Activated T-cell treated with anti-CD3 and anti-CD28 coated beads, Interleukin-2, amount 50 U/mL, for 4 hours (primary cell): ENCODE measurements around the gene CD33. TPM values are rescaled to one million over a fixed set of nuclear protein-coding genes. Genes with fewer than 3 reads are reported as not detected.
"Not testable (repeated sequence)": the region's sequence is repeated elsewhere in the genome, so short reads cannot be mapped to it uniquely, and the experiment has no call there.

Experiments
- ATAC-seq, 2 donors: fragments of 200-7000 bp; cut with Tn5 transposase; one replicate each; pipeline ENCODE4 v1.10.0; 2021
- DNase-seq: peaks from one replicate; pipeline ENCODE4 v3.0.0-alpha.2; 2020
- H3K27me3 Mint-ChIP-seq: one replicate; pipeline ENCODE4 v1.8.0; 2021; ENCODE audit warnings: low read depth, mixed read lengths
- H3K36me3 Mint-ChIP-seq: one replicate; pipeline ENCODE4 v1.8.0; 2022; ENCODE audit warnings: mixed read lengths; ENCODE audit not compliant: insufficient read depth
- H3K4me1 Mint-ChIP-seq: one replicate; pipeline ENCODE4 v1.8.0; 2021; ENCODE audit warnings: low read depth, mixed read lengths
- H3K4me3 Mint-ChIP-seq: one replicate; pipeline ENCODE4 v1.8.0; 2021; ENCODE audit warnings: mild to moderate bottlenecking, moderate library complexity, mixed read lengths
- H3K9me3 Mint-ChIP-seq: one replicate; pipeline ENCODE4 v1.8.0; 2021; ENCODE audit warnings: mixed read lengths
- total RNA-seq, 3 donors: library from RNA; stranded (reverse); gene quantifications; one replicate each; pipeline ENCODE4 v1.2.1, GENCODE V29; 2021

The CD33 gene
- total RNA-seq, 3 donors from 2014 or later: 0.11 to 0.51 (median 0.11) TPM

GRCh38 chr19:51196181-51196580 lies 28.7 kb upstream of the CD33 start:
- H3K27me3 Mint-ChIP-seq: peaks cover 19% of the 10 kb centered on the region
- H3K4me1 Mint-ChIP-seq: no peaks in the 10 kb centered on the region
- ATAC-seq (no peak), DNase-seq (no peak)
- no peaks in the 10 kb centered on the region for H3K9me3 Mint-ChIP-seq
- no peak overlapping the region for H3K4me3 Mint-ChIP-seq
- no peaks in the 10 kb centered on the region for H3K36me3 Mint-ChIP-seq

GRCh38 chr19:51198641-51199040 lies 26.2 kb upstream of the CD33 start:
- Mint-ChIP-seq H3K36me3 (no peaks in the 10 kb centered on the region), H3K4me1 (no peaks in the 10 kb centered on the region), H3K9me3 (no peaks in the 10 kb centered on the region), H3K4me3 (no peak overlapping the region), H3K27me3 (peaks cover 32% of the 10 kb centered on the region)
- DNase-seq (no peak), ATAC-seq (no peak)

- no peaks in the 10 kb centered on the region for H3K36me3 Mint-ChIP-seq
- no peaks in the 10 kb centered on the region for H3K4me1 Mint-ChIP-seq
- peaks cover 31% of the 10 kb centered on the region for H3K27me3 Mint-ChIP-seq
- no peak for DNase-seq
- no peak overlapping the region for H3K4me3 Mint-ChIP-seq
- H3K9me3 Mint-ChIP-seq: no peaks in the 10 kb centered on the region
- no peak for ATAC-seq
These were observed 24.7 kb upstream of the CD33 start for GRCh38 chr19:51200071-51200666.

- Mint-ChIP-seq H3K4me1 (no peaks in the 10 kb centered on the region), H3K27me3 (peaks cover 30% of the 10 kb centered on the region), H3K4me3 (no peak overlapping the region), H3K36me3 (no peaks in the 10 kb centered on the region), H3K9me3 (no peaks in the 10 kb centered on the region)
- ATAC-seq (no peak), DNase-seq (no peak)
These were observed 23.2 kb upstream of the CD33 start for GRCh38 chr19:51201712-51202111.

GRCh38 chr19:51203916-51204315 lies 21.0 kb upstream of the CD33 start:
- Mint-ChIP-seq H3K4me3 (no peak overlapping the region), H3K27me3 (peaks cover 34% of the 10 kb centered on the region), H3K9me3 (no peaks in the 10 kb centered on the region), H3K36me3 (no peaks in the 10 kb centered on the region), H3K4me1 (no peaks in the 10 kb centered on the region)
- DNase-seq (no peak), ATAC-seq (no peak)

GRCh38 chr19:51204321-51204720 lies 20.6 kb upstream of the CD33 start:
- peaks cover 33% of the 10 kb centered on the region for H3K27me3 Mint-ChIP-seq
- no peaks in the 10 kb centered on the region for H3K4me1 Mint-ChIP-seq
- H3K4me3 Mint-ChIP-seq: no peak overlapping the region
- no peaks in the 10 kb centered on the region for H3K36me3 Mint-ChIP-seq
- no peaks in the 10 kb centered on the region for H3K9me3 Mint-ChIP-seq
- no peak for ATAC-seq
- DNase-seq: no peak

GRCh38 chr19:51207747-51208146 lies 17.1 kb upstream of the CD33 start:
- Mint-ChIP-seq H3K36me3 (no peaks in the 10 kb centered on the region), H3K4me1 (no peaks in the 10 kb centered on the region), H3K9me3 (no peaks in the 10 kb centered on the region), H3K4me3 (no peak overlapping the region), H3K27me3 (peaks cover 14% of the 10 kb centered on the region)
- ATAC-seq (no peak), DNase-seq (no peak)

- Mint-ChIP-seq H3K27me3 (peaks cover 12% of the 10 kb centered on the region), H3K4me1 (no peaks in the 10 kb centered on the region)
These were observed 14.6 kb upstream of the CD33 start for GRCh38 chr19:51210191-51210784.

GRCh38 chr19:51210874-51211361 lies 14.0 kb upstream of the CD33 start:
- H3K27me3 Mint-ChIP-seq: peaks cover 12% of the 10 kb centered on the region
- not testable (repeated sequence) for ATAC-seq, H3K4me3 Mint-ChIP-seq, H3K4me1 Mint-ChIP-seq, DNase-seq, H3K9me3 Mint-ChIP-seq, H3K36me3 Mint-ChIP-seq

More at GRCh38 chr19:51210191-51210784, 14.6 kb upstream of the CD33 start:
- no peak for ATAC-seq
- Mint-ChIP-seq H3K36me3 (no peaks in the 10 kb centered on the region), H3K4me3 (no peak overlapping the region), H3K9me3 (no peaks in the 10 kb centered on the region)
- DNase-seq: no peak

GRCh38 chr19:51211833-51212232 lies 13.0 kb upstream of the CD33 start:
- H3K4me3 Mint-ChIP-seq: no peak overlapping the region
- DNase-seq (no peak), ATAC-seq (no peak)
- no peaks in the 10 kb centered on the region for H3K4me1 Mint-ChIP-seq
- H3K9me3 Mint-ChIP-seq: no peaks in the 10 kb centered on the region
- peaks cover 12% of the 10 kb centered on the region for H3K27me3 Mint-ChIP-seq
- no peaks in the 10 kb centered on the region for H3K36me3 Mint-ChIP-seq

- no peaks in the 10 kb centered on the region for H3K4me1 Mint-ChIP-seq
- H3K36me3 Mint-ChIP-seq: no peaks in the 10 kb centered on the region
- no peaks in the 10 kb centered on the region for H3K9me3 Mint-ChIP-seq
- H3K4me3 Mint-ChIP-seq: no peak overlapping the region
- H3K27me3 Mint-ChIP-seq: peaks cover 22% of the 10 kb centered on the region
- peak; percentile 18 to 21 for ATAC-seq
- DNase-seq: no peak
These were observed 5.6 kb upstream of the CD33 start for GRCh38 chr19:51219307-51219706.

- Mint-ChIP-seq H3K27me3 (peaks cover 23% of the 10 kb centered on the region), H3K9me3 (no peaks in the 10 kb centered on the region), H3K4me1 (no peaks in the 10 kb centered on the region), H3K4me3 (no peak overlapping the region), H3K36me3 (no peaks in the 10 kb centered on the region)
- ATAC-seq (no peak), DNase-seq (no peak)
These were observed 4.9 kb upstream of the CD33 start for GRCh38 chr19:51219971-51220370.

GRCh38 chr19:51220996-51221395 lies 3.9 kb upstream of the CD33 start:
- DNase-seq (no peak), ATAC-seq (no peak)
- H3K27me3 Mint-ChIP-seq: peaks cover 27% of the 10 kb centered on the region
- no peaks in the 10 kb centered on the region for H3K9me3 Mint-ChIP-seq
- H3K4me3 Mint-ChIP-seq: no peak overlapping the region
- H3K4me1 Mint-ChIP-seq: no peaks in the 10 kb centered on the region
- H3K36me3 Mint-ChIP-seq: no peaks in the 10 kb centered on the region

- DNase-seq (no peak), ATAC-seq (no peak)
- Mint-ChIP-seq H3K36me3 (no peaks in the 10 kb centered on the region), H3K9me3 (no peaks in the 10 kb centered on the region), H3K4me1 (no peaks in the 10 kb centered on the region), H3K27me3 (peaks cover 38% of the 10 kb centered on the region), H3K4me3 (no peak overlapping the region)
These were observed 678 bp upstream of the CD33 start for GRCh38 chr19:51224163-51224641.

GRCh38 chr19:51226067-51226466 lies 1.2 kb downstream of the CD33 start:
- Mint-ChIP-seq H3K9me3 (no peaks in the 10 kb centered on the region), H3K36me3 (no peaks in the 10 kb centered on the region), H3K27me3 (peaks cover 33% of the 10 kb centered on the region), H3K4me1 (no peaks in the 10 kb centered on the region), H3K4me3 (no peak overlapping the region)
- DNase-seq (no peak), ATAC-seq (no peak)
